ENCODE data around the gene GFOD2.
"Not testable (repeated sequence)": the region's sequence is repeated elsewhere in the genome, so short reads cannot be mapped to it uniquely, and the experiment has no call there.

GFOD2 gene

GRCh38 chr16:67699265-67699664 is 19.9 kb downstream of the GFOD2 start:
- DNase-seq = no peak

GRCh38 chr16:67697422-67698185 is 21.5 kb downstream of the GFOD2 start:
- DNase-seq = no peak

GRCh38 chr16:67694611-67695010 is 24.5 kb downstream of the GFOD2 start:
- DNase-seq = no peak

GRCh38 chr16:67693517-67694285 is 25.4 kb downstream of the GFOD2 start:
- not testable (repeated sequence) for DNase-seq

- no peak for DNase-seq
Measured at GRCh38 chr16:67685388-67686112, 33.6 kb downstream of the GFOD2 start.

- DNase-seq = no peak
Measured at GRCh38 chr16:67683767-67684166, 35.3 kb downstream of the GFOD2 start.

GRCh38 chr16:67679935-67680897 is 38.9 kb downstream of the GFOD2 start:
- DNase-seq = no peak

GRCh38 chr16:67678354-67679023 is 40.6 kb downstream of the GFOD2 start:
- no peak for DNase-seq

GRCh38 chr16:67677712-67678111 is 41.4 kb downstream of the GFOD2 start:
- no peak for DNase-seq

- DNase-seq = no peak
Measured at GRCh38 chr16:67676939-67677338, 42.2 kb downstream of the GFOD2 start.

- no peak for DNase-seq
Measured at GRCh38 chr16:67676516-67676915, 42.6 kb downstream of the GFOD2 start.

- DNase-seq = no peak
Measured at GRCh38 chr16:67675999-67676398, 43.1 kb downstream of the GFOD2 start.

GRCh38 chr16:67675579-67675935 is 43.6 kb downstream of the GFOD2 start:
- no peak for DNase-seq

GRCh38 chr16:67674851-67675578 is 44.1 kb downstream of the GFOD2 start:
- DNase-seq = no peak

GRCh38 chr16:67673712-67674580 is 45.2 kb downstream of the GFOD2 start:
- DNase-seq = no peak

- DNase-seq = peak; percentile 59
Measured at GRCh38 chr16:67672739-67673662, 46.1 kb downstream of the GFOD2 start.

- DNase-seq = no peak
Measured at GRCh38 chr16:67672306-67672705, 46.8 kb downstream of the GFOD2 start.

- DNase-seq = no peak
Measured at GRCh38 chr16:67669499-67670101, 49.5 kb downstream of the GFOD2 start.
